HG02642 (cell line): ENCODE results near the gene NUP153.
"Not testable (repeated sequence)": the region's sequence is repeated elsewhere in the genome, so short reads cannot be mapped to it uniquely, and the experiment has no call there.

ENCODE experiments used
- ATAC-seq: cut with Tn5 transposase; IDR thresholded peaks from one replicate; pipeline ENCODE4 v1.9.1; 2021; ENCODE audit warnings: mild to moderate bottlenecking; ENCODE audit not compliant: unreplicated experiment, poor library complexity

The NUP153 gene

DNA sequence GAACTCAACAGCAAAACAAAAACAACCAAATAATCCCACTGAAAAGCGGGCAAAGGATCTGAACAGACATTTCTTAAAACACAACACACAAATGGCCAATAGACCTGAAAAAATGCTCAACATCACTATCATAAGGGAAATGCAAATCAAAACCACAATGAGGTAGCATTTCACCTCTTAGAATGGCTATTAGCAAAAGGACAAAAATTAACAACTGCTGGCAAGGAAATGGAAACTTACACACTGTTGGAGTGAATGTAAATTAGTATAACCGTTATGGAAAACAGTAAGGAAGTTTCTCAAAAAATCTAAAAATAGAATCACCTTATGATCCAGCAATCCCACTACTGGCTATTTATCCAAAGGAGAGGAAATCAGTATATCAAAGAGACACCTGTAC lies 85.7 kb downstream of the NUP153 start:
- ATAC-seq: peak; percentile 64

DNA sequence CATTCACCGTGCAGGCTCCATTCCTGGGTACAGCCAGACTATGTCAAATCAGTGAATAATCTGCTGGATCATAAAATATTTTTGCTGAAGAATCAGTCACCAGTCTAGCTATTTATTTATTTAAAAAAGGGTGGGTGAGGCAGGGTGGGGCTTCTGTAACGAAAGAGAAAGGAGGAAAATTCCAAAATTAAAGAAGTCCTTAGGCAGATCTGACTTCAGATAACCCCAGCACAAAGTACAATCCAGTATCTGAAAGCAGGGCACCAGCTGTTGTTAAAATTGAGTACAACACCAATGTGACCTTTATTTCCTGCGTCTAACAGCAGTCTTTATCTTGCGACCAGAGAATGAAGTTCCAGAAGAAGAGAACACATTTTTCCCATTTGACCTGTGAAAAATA lies 90.9 kb downstream of the NUP153 start:
- no peak for ATAC-seq

DNA sequence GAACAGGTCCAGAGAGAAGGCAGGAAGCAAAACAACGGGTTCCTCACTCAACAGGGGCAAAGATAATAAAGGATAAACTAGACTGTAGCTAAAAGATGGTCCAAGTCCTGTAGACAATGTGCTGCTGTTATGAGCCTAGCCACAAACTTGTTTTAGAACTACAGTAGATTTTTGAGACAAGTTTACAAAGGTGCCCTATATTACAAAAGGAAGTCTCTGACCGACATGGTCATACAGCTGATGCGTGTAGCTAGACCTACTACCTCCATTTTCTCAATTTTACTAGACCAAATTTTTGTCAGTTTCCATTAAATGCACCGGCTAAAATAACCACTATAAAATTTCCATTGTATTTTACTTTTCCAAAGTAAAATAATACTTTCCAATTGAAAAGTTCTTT lies 94.7 kb downstream of the NUP153 start:
- no peak for ATAC-seq

DNA sequence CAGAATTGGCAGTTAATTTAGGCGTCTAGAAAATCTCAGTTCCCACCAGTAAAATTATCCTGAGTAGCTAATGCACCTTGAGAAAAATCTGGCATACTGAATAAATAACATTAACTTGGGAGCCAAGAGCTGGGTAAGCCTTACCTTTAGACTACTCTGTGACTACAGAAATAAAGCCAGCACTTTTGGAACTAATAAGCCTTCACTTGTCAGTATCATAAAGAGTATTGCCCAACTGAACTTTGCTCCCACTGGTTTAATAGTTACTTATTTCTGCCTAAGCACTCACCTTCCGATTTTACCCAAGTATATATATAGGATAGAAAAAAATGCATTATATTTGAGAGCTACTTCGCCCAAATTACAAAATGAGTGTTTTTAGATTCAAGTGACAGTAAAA lies 95.9 kb downstream of the NUP153 start:
- no peak for ATAC-seq

DNA sequence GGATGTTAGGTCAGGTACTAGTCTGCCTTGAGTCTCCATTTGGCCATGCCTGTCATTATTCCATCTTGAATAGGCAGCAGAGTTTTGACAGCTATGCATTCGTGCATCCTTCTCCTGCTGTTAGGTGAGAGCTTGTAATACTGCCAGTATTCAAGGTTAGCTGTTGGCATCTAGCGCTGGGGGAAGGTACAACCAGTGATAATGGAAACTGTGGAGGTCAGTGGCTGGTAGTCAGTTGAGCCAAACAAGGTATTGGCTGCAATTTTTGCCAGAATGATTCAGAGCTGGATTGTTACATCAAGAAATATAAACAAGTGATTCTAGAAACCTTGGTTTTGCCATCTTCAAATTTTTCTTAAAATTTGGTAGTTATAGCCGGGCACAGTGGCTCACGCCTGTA lies 100.1 kb downstream of the NUP153 start:
- ATAC-seq: no peak

DNA sequence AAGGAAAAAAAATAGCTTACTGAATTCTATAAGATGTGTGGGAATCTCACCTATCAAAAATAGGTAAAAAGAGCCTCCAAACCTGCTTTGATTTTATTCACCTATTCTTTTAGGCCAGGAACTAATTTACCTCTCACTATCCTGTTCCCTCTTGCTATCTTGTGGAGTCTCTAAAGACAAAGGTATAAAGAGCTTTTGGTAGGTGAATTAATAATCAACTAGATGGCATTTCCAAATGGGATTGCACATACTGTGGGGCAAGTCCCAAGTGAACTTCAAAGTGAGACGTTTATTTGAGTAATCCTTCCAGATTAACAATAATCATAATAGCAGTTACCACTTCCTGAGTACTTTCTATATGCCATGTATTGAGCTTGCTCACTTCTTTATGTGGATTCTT lies 103.8 kb downstream of the NUP153 start:
- no peak for ATAC-seq

DNA sequence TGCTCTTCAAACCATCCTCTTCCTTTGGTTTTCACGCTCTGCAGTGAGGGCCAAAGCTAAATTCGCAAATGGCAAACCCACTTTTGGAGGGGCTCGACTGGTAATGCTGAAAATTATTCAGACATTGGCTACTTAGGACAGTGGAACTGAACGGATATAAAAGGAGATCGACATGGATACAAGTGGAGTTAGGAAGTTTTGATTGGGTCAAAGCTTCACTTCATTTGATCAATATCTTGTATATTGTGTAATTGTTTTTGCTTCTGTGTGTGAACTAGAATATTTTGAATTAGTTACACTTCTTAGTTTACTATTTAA lies 105.4 kb downstream of the NUP153 start:
- no peak for ATAC-seq

DNA sequence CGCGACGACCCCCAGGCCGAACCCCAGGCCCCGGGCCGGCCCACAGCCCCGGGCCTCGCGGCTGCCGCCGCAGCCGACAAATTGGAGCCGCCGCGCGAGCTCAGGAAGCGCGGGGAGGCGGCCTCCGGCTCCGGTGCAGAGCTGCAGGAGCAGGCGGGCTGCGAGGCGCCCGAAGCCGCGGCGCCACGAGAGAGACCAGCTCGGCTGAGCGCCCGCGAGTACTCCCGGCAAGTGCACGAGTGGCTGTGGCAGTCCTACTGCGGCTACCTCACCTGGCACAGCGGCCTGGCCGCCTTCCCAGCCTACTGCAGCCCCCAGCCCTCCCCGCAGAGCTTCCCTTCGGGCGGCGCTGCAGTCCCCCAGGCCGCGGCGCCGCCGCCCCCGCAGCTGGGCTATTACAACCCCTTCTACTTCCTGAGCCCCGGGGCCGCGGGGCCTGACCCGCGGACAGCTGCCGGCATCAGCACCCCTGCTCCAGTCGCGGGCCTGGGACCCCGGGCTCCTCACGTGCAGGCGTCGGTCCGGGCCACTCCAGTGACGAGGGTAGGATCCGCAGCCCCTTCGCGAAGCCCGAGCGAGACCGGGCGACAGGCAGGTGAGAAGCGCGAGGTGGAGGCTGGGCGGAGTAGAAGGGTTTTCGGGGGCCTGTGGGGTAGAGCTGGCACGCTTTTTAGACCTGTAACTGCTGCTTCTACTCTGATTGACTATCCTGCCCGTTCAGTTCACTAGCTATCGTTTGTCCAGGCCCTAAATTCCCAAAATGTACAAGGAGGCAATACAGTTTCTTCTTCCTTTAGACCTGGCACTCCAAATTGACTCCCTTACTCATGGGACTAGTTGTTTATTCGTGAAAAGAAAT lies 106.0 kb downstream of the NUP153 start:
- peak; percentile 54 for ATAC-seq

DNA sequence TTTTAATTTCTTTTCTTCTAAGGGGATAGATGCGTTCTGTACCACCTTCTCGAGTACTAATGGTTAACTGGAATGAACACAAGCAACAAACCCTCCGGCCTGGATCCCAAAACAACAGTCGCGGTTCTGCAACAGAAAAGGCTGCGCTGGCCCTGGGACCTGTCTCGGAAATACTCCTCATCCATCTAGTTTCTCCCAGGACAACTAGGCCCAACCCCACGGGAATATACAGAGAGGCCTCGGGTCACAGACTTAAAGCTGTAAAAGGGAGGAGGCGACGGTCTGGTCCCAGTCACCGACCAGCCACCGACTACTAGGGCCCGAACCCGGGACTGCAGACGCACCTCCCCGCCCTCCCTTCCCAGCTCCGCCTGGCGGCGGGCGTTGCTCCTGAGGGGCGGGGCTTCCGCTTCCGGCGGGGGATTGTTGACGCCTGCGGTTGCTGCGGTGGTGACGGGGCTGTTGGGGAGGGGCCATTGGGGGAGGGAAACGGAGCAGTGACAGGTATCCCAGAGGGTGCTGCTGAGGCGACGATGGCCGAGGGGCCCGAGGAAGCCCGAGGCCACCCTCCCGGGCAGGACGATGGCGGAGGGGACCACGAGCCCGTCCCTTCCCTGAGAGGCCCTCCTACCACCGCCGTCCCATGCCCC lies 106.7 kb downstream of the NUP153 start, which contains the start of gene FAM8A1:
Gene FAM8A1 (plus strand): TSS at position 426 of the 650 bp plus-strand sequence. CDS start 108 bp downstream, at position 534.
- ATAC-seq: peak; percentile 90

DNA sequence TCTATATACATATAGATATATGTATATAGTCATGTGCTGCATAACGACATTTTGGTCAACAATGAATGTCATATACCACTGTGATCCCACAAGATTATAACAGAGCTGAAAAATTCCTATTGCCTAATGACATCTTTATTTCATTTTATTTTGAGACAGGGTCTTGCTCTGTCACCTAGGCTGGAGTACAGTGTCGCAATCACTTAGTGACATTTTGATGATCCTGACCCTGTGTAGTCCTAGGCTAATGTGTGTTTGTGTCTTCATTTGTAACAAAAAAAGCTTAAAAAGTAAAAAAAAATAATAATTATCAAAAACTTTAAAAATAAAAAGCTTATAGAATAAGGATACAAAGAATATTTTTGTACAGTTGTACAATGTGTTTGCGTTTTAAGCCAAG lies 110.6 kb downstream of the NUP153 start:
- no peak for ATAC-seq

DNA sequence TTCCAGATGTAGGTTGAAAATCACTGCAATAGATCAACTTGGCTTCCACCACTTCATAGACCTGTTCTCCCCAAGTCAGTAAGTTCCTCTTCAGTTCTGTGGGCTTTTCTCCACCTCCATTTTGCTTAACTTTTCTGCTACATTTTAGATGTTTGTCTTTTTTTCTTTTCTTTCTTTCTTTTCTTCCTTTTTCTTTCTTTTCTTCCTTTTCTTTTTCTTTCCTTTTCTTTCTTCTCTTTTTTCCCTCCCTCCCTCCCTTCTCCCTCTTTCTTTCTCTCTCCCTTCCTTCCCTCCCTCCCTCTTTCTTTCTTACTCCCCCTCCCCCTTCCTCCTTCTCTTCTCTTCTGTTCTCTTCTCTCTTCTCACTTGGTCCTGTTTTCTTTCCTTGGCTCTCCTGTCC lies 113.5 kb downstream of the NUP153 start:
- ATAC-seq: no peak

DNA sequence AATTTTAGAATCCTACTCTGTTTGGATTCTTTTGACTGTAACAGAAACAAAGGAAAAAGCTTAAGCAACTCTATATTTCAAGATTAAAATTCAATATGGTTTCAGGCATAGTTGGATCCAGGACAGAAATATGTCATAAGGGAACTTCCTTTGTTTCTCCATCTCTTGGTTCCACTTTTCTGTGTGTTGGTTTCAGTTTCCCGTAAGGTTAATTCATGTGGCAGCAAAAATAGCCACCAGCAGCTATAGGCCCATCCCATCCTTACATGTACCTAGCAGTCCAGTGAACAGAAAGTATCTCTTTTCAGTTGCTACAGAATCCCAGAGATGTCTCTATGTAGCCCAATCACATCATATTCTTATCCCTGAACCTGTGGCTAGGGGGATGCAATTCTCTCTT lies 115.4 kb downstream of the NUP153 start:
- ATAC-seq: no peak

DNA sequence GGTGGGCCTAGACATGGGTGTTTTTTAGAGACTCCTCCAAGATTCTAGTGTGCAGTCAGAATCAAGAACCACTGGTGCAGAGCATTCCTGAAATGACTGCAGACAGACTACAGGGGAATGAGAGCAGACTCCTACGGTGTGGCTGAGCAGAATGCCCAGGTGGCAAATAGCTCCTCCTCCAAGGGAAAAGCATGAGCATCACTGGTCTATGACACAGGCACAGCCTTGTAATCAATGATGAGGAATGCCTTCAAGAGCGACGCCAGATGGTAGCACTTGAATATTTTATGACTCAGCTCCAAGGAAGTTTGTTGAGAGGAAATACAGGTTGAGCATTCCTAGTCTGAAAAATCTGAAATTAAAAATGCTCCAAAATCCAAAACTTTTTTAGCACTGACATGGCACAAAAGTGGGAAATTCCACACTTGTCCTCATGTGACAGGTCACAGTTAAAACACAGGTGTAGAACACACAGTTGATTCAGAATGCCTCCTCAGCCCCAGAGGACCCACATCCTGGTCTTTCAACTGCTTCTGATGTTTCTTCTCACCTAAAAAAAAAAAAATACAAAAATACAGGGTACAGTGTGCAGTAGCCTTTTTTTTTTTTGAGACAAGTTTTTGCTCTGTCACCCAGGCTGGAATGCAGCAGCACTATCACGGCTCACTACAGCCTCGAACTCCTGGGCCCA lies 117.2 kb downstream of the NUP153 start:
- no peak for ATAC-seq

DNA sequence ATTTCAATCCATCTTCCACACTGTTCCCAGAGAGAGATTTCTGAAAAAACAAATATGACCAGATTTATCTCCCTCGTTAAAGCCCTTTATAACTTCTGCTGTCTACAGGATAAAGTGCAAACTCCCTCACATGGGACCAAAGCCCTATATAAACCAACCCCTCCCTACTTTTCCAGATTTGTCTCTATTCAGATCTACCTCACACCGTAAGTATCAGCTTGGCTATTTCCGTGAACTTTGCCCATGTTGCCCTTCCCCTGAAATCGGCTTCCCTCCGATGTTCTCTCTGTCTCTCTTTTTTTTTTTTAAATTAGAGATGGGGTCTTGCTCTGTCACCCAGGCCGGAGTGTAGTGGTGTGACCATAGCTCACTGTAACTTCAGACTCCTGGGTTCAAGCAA lies 118.7 kb downstream of the NUP153 start:
- no peak for ATAC-seq

DNA sequence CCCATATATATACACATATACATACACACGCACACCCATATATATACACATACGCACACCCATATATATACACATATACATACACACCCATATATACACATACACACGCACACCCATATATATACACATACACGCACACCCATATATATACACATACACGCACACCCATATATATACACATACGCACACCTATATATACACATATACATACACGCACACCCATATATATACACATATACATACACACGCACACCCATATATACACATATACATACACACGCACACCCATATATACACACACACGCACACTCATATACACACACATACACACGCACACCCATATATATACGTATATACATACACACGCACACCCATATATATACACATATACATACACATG lies 120.1 kb downstream of the NUP153 start:
- ATAC-seq: not testable (repeated sequence)

DNA sequence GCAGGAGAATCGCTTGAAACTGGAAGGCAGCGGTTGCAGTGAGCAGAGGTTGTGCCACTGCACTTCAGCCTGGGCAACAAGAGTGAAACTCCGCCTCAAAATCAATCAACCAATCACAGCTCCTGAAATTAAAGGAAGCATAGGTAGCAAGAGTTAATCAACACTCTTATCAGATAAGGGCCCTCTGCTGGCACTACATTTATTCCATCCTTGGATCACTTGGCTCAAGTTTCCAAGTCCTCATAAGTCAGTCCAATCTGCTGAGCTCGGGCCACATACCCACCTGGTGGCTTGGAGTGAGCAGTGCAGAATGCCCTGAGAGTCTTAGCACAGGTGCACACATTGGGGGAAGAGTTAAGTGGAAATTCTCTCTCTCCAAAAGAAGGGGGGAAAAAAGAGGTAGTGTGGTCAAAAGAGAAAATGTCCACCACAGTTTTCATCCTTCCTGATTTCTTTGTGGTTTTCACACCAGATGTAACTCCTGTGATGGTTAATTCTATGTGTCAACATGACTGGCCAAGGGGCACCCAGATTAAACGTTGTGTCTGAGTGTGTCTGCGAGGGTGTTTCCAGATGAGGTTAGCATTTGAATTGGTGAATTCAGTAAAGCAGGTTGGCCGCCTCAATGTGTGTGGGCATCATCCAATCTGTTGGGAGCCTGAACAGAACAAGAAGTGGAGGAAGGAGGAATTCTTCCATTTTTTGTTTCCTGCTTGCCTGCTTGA lies 120.8 kb downstream of the NUP153 start:
- no peak for ATAC-seq

DNA sequence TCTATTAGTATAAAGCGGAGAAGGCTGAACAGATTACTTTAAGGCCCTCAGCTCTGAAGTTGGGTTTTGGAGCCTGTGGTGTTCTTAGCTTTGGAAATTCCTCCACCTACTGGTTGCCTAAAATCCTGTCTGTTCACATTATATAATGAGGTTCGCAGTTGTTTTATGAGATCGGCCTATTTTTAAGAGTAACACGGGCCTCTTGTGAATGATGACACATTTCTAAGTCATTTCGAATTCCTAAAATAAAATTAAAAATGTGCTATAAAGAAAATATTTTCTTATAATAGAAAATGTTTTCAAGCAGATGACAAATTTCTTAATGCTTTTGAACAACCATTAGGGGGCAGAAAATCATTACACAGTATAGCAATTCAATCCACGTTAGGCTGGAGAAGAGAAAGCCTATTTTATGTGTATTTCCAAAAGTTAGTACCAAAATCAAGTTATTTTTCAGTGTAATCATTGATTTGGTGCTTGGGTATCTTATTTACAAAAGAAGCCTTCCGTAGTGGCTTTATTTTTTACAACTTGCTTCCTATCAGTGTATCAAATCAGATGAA lies 122.4 kb downstream of the NUP153 start:
- ATAC-seq: peak; percentile 50

DNA sequence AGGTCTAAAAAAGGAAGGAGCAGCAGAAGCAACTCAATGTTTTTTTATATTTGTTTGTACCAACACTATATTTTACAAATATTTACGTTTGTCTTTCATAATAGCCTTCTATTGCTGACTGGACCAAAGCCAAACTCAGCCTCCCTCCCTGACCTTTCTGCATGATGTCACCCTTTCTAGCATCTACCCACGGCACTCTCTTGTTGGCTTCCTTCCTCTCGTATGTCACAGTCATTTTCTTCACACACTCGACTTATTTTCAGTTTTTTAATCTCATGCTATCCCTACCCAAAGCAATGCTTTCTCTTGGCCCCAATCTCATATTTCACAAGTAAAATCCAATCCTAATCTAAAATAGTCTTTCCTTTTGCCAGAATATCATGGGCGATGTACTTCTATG lies 122.9 kb downstream of the NUP153 start:
- no peak for ATAC-seq

DNA sequence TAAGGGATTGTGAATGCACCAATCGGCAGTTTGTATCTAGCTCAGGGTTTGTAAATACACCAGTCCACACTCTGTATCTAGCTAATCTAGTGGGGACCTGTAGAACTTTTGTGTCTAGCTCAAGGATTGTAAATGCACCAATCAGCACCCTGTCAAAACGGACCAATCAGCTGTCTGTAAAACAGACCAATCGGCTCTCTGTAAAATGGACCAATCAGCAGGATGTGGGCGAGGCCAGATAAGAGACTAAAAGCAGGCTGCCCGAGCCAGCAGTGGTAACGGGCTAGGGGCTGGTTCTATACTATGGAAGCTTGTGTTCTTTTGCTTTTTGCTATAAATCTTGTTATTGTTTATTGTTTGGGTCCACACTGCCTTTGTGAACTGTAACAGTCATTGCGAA lies 125.4 kb downstream of the NUP153 start:
- ATAC-seq: not testable (repeated sequence)

DNA sequence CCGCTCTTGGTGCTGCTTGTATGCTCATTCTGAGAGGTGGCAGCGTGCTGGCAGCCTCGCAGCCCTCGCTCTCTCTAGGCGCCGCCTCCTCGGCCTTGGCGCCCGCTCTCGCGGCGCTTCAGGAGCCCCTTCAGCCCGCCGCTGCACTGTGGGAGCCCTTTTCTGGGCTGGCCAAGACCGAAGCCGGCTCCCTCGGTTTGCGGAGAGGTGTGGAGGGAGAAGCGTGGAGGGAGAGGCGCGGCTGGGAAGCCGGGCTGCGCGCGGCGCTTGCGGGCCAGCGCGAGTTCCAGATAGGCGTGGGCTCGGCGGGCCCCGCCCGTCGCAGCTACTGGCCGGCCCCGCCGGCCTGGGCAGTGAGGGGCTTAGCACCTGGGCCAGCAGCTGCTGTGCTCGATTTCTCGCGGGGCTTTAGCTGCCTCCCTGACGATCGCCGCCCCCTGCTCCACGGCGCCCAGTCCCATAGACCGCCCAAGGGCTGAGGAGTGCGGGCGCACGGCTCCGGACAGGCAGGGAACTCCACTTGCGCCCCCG lies 126.1 kb downstream of the NUP153 start:
- peak; percentile 54 for ATAC-seq
